Frontal cortex (tissue), 4 donors: ENCODE results near the gene PARD3. TPM values are rescaled to one million over a fixed set of nuclear protein-coding genes. Genes with fewer than 3 reads are reported as not detected.

Experiments
- DNase-seq, 2 donors: peaks; one replicate each; pipeline ENCODE4 v3.0.0; 2012; ENCODE audit warnings: low spot score in 2 of 2
- FAIRE-seq: peaks from 2 replicates; lab custom pipeline; 2012; peaks lifted over from hg19 to GRCh38; lab: Jason Lieb, UNC
- total RNA-seq: library from RNA; depleted of rRNA; stranded (reverse); fragments of >200 nt; gene quantifications from one replicate; pipeline ENCODE4 v1.2.3, GENCODE V29; 2014
- donor health status: control.
- donor health status: control.
- donor health status: control.

Gene PARD3
- total RNA-seq, 1 donor from 2014 or later: 27.7 TPM

DNA sequence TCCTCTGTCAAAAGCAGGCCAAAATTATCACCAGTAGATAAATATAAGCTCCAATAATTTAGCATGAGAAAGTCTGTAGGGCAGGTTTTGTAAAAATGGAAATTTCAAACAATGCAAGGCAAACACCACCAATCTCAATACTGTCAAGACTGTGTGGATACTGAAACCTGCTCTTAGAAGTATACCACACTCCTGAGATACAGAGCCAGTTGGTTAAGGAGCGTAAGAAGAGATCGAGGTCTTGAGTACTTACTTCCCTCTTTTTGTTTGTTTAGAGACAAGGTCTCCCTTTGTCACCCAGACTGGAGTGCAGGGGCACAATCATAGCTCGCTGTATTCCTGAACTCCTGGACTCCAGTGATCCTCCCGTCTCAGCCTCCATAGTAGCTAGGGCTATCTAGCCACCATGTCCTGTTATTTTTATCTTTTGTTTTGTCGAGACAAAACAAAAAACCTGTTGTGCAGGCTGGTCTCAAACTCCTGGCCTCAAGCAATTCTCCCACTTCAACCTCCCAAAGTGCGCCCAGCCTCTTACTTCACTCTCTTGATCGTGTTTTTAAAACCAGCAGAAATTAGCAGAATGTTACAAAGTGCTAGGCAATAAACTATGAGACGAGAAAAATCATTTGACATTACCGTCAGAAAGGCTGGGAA is 205.7 kb downstream of the PARD3 start:
- FAIRE-seq (no peak), DNase-seq (no peak)

DNA sequence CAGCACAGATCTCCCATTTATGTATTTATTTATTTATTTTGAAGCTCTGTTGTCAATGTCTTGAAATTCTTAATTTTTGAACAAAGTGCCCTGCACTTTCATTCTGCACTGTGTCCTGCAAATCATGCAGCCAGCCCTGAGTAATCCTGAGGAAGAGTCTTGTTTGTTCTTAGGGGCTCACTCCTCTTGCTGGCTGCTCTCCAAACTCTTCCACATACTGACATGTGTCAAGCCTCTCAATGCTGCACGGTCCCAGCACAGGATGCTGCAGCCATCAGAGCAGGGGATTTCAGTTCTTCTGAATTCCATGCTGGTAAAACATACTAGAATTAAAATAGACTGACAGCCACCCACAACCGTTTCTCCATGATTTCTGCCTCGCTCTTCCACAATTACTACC is 207.2 kb downstream of the PARD3 start:
- no peak for FAIRE-seq
- DNase-seq: no peak

DNA sequence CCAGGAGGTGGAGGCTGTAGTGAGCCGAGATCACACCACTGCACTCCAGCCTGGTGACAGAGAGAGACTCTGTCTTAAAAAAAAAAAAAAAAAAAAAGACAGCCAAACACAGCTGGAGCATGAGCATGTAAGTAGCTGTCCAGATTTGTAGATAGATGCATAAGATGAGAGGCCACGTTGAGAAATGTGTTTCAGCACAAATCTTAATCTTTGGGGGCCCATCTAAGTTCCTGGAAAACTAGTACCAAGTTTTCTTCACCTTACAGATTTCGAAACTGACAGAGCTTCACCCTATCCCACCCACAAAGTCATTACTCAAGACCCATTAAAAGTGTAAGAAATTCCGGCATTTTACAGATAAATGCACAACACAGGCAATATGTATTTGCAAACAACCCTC is 208.2 kb downstream of the PARD3 start:
- DNase-seq: no peak
- FAIRE-seq: no peak

DNA sequence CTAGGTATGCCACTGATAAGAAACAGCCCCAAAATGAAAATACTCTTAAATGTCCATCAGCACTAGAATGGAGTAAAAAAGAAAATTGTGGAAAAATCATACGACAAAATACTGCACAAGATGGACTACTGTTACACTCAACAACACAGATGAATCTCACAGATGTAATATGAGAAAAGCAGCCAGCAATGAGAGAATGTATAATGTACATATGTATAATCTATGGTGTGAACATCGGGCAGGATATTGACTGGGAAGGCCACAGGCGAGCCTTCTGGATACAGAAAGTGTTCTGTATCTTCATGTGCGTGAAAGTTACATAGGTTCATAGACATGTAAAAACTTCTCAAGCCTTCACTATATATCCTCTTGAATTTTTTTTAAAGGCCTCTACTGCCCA is 212.6 kb downstream of the PARD3 start:
- FAIRE-seq (no peak), DNase-seq (no peak)

DNA sequence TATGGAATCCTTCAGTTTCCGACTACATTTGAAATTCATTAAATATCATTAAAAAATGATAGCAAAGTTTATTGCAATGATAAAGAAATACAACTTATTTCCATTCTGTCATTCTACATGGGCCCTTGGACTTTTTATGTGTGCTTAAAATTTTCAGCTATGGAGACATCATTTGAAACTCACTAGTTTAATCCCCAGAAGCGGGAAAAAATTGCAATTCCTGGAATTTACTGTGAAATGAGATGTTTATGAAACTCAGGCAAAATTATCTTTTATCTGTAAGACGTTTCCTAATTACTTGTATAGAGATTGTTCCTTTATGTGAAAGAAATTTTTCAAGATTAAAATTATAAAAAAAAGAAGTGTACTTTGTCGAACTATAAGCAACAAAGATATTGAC is 213.4 kb downstream of the PARD3 start:
- DNase-seq: no peak
- FAIRE-seq: no peak

DNA sequence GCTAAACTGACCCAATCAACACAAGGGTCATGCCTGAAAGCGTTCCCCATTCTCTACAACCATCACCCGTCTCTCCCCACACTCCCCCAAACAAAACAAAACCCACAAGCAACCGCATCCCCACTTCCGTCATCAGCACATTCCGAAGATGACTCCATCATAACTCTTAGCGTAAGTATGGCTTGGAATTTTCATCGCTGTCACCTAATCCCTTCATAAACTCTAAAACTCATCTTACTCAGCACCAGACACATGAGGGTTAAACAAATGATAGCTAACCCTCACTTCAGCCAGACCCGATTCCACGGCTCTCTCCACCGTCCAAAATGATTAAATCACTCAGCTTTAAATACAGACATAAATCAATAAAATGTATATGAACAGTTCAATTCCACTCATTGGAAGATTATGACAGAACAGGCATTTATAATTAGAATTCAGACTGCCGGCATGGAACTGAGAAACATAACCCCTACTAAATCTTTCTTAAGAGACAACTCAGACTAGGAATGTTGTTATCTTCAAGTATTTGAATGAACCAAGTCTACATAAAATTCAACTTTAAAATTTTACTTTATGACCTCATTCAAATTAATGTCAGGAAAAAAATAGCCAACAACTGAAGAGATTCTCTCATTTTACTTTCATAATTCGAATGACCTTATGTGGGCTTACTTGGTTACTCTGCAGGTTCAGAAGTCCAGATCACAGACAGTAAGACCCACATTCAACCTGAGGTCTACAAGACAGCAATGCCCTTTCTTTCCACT is 215.9 kb downstream of the PARD3 start:
- FAIRE-seq (no peak), DNase-seq (no peak)

DNA sequence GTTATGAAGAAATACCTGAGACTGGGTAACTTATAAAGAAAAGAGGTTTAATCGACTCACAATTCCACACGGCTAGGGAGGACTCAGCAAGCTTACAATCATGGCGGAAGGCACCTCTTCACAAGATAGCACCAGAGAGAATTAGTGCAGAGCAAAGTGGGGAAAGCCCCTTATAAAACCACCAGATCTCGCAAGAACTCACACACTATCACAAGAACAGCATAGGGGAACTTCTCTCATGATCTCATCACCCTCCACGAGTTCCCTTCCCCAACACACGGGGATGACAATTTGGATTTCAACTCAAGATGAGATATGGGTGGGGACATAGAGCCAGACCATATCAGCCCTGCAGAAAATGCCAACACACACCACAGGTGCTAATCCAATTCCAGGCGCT is 218.7 kb downstream of the PARD3 start:
- no peak for FAIRE-seq
- DNase-seq: no peak

DNA sequence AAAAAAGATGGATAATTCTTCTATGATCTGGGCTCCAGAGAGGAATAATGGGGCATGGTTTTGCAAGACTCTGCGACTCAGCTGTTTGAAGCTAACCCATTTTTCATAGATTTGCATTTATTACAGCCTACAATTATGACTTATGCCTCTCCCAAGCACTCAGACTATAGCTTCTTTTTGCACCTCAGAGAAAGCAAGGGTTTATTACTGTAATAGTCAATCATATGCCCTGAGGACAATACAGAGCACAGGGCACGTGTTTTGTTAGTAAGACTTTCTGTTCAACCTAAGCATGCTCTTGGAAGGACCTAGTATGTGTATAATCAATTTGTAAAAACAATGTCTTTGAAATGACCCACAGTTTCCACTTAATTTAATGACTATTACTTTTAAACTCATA is 221.2 kb downstream of the PARD3 start:
- FAIRE-seq: no peak
- no peak for DNase-seq

DNA sequence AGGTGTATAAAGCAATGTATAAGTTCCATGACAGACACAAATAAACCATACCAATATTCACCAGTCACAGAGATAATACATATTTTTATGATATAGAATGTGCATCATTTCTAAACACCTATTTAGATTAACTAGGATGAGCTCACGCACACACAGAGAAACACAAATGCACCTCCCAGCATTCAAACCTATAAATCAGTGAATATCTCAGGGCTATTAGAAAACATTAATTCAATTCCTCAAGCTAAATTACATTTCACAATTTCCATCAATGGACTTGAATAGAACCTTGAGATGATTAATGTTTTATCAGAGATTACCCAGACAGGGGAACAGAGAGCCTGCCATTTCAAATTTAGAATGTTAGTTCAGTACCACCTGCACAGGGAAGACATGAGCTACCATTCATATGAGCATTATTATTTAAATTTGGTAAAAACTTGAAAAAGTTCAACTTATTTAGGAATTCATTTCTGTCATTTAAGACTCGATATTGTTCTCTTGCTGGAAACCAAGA is 221.7 kb downstream of the PARD3 start:
- DNase-seq (no peak), FAIRE-seq (no peak)

DNA sequence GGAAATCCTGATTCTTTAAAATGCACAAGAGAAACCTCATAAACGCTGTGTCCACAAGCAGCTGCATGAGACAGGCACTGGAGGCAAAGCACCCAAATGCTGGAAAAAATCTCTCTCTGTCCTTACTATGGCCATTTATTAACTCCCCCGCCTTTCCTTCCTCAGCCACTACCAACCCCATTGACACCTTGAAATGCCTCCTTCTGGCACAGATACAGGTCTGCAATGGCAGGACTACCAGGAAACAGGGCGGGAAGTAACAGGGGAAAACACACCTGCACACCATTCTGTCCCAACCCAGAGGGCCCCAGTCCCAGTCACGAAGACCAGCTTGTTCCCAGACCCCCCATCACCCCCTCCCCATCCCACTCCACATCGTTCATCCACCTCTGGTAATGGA is 224.3 kb downstream of the PARD3 start:
- no peak for FAIRE-seq
- DNase-seq: no peak

DNA sequence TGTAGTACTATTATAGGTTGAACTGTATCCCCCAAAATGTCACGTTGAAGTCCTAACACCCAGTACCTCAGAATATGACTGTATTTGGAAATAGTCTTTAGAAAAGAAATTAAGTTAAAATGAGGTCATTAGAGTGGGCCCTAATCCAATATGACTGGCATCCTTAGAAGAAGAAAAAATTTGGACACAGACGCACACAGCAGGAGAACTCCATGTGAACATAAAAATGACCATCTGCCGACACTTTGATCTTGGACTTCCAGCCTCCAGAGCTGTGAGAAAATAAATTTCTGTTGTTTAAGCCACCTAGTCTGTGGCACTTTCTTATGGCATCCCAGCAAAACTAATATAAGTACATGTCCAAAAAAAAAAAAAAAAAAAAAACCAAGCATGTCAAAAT is 225.8 kb downstream of the PARD3 start:
- FAIRE-seq: no peak
- no peak for DNase-seq

DNA sequence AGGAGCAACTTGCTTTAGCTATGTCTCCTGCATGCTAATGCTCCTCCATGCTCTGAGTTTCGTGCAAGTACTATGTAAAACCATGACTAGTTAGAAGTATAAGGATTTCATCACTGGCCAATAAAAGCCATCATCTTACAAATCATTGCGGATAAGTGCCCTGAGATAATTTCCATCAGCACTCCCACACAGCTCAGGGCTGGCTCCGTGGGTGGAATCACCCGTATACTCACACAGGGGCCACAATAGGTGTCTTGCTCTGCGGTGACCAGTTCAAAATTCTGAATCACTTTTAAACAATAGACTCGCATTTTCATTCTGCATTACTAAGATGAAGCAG is 227.4 kb downstream of the PARD3 start:
- no peak for DNase-seq
- FAIRE-seq: no peak

DNA sequence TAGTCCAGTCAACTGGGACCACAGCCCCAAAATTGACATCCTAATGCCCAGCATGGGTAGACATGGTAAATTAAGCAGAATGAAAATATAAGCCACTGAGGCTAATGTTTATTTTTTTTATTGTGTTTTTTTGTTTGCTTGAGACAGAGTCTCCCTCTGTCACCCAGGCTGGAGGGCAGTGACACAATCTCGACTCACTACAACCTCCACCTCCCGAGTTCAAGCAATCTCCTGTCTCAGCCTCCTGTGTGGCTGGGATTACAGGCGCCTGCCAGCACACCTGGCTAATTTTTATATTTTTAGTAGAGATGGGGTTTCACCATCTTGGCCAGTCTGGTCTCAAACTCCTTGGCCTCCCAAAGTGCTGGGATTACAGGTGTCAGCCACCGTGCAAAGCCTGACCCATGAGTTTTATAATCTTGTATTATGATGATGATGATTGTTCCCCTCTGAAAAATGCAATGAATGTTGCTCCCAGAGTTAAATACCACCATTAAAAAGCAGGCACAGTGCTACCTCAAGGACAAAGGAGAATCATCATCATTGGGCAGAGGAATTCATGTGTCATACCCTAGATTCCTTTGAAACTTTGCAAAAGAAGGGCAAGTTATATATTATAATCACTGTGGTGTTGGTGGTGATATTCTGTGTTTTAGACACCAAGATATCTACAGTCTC is 228.0 kb downstream of the PARD3 start:
- FAIRE-seq (no peak), DNase-seq (no peak)

DNA sequence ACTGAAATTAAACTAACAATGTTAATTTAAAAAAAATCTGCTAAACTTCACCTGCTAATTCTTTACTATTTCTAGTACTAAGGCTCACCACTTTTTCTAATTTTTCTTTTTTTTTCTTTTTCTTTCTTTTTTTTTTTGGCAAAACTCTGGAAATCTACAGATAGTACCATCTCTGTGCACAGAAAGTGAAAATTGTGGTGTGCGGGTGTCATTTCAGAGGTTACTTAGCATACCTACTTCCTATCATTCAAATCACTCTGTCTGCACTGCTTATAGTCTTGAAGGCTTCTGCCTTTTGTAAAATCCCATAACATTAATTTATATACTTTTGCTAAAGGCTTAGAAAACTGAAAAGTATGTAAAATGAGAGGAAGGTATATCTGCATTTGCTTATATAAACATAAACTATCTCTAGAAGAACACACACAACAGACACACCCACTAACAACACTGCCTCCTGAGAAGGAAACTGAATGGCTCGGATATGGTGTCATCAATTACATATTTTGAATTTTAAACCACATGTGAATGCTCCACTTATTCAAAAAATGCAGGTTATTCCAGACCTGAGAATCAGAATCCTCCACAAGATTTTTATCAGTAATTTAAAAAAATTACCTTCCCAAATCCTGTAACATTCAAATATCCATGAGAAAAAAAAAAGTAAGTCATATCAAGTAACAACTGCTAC is 229.5 kb downstream of the PARD3 start:
- FAIRE-seq (no peak), DNase-seq (no peak)

DNA sequence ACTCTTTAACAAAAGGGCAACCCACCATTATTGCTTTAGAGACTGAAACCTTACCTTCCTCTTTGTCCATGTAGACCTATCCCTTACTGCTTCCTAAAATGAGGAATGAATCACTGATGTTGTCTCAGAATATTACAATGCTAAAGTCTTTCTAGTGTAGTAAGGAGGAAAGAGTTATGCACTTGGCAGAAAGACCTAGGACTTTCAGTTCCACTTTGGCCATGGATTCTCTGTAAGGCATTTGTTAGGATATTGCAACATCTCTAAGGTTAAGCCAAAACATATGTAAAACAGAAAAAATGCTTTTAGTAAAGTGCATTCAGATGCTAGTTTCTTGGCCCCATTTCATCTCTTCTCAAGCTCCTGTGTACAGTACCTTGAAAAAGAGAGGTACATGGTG is 230.9 kb downstream of the PARD3 start:
- FAIRE-seq (no peak), DNase-seq (no peak)

DNA sequence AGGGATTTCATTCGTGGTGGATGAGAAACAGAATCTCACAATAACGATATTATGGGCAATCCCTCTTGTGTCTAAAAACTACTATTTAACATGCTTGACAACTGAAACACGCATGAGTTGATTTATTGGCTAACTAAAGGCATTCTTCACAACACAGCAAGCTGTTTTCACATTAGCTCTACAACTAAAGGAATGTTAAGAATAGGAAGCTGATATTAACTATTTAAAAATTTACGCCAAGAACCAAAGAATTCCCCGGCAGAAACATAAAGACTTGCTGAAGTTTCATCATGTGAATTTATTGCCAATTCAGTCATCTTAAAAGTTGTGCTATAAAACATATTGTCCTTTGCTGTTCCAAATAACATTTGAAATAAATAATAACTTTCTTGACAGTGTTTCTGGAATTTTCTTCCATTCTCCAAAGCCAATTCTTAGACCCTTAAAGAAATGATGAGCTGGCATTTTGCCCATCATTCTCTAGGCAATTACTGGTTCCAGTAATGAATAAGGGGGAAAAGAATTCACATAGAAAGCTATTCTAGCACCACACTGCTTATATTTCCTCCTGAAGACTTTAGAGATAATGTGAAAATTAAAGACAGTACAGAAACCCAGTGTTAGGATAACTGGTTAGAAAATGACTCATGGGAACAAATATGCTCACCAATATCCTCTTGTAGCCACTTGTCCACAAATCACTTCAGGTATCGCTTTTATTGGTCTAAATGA is 233.1 kb downstream of the PARD3 start:
- no peak for FAIRE-seq
- DNase-seq: no peak

DNA sequence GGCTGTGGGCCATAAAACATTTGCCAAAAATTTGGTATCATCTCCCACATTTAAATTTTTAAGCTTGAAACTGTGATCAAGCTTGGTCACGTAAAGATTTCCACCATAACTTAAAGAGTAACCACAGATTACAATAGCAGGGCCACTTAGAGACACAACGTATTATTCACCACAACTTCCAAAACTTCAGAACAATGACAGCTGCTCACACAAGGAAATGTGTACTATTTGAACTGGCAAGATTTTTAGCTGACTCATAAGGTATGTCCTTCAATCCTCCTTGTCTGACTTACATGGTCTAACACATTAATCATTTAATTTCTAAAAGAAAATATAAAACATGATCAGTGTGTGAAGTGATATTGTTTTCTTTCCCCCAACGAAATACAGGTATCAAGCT is 234.5 kb downstream of the PARD3 start:
- DNase-seq: no peak
- FAIRE-seq: no peak

DNA sequence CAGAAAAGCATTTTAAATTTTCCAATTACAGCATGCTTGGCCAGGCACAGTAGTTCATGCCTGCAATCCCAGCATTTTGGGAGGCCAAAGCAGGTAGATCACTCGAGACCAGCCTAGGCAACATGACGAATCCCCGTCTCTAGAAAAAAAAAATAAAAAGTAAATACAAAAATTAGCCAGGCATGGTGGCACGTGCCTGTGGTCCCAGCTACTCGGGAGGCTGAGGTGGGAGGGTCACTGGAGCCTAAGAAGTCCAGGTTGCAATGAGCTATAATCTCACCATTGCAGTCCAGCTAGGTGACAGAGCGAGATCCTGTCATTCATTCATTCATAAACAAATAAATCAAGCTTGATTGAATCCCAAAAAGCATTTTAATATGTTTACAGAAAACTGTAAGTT is 234.9 kb downstream of the PARD3 start:
- no peak for FAIRE-seq

DNA sequence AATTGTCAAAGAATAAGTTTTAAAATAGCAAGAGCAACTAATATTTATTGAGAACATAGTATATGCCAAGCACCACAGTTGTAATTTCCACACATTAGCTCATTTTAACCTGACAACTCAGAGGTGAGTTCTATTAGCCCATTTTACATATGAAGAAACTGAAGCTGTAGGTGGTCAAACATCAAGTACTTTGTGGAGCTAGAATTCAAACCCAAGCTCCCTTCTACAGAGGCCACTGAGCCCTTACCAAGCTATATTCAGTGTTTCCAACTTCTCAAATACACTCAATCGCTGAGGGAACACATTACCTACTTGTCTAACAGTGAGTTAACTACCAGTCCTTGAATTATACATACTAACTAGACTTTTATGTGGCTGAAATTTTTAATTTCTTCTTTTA is 236.6 kb downstream of the PARD3 start:
- no peak for DNase-seq
- no peak for FAIRE-seq

More for the DNA sequence above, 234.9 kb downstream of the PARD3 start:
- DNase-seq: no peak

DNA sequence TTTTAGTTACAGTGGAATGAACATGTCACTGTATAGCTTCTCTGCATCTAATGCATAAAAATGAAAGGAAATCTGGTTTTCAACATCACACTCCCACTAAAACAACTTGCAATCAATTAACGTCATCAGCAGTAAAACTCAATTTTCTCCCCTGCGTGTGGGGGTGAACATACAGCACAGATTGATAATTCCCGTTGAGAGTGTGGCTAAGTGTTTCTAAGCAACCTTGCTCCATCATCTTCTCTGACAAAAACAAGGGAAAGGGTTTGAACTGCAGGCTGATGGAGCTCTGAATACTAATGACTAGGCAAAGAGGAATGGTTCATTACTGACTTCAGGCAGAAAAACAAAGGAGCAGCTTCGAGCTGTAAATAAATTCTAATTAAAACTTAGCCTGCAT is 238.3 kb downstream of the PARD3 start:
- peak in 1 of 2 donors; percentile 13 for DNase-seq
- no peak for FAIRE-seq
